GM19372 (cell line): Measurements from ENCODE around the gene ZNHIT6.
"Not testable (repeated sequence)": the region's sequence is repeated elsewhere in the genome, so short reads cannot be mapped to it uniquely, and the experiment has no call there.

Experiments used
- ATAC-seq: cut with Tn5 transposase; IDR thresholded peaks from one replicate; pipeline ENCODE4 v1.9.1; 2021; ENCODE audit warnings: mild to moderate bottlenecking, low read depth, moderate library complexity; ENCODE audit not compliant: unreplicated experiment

ZNHIT6 gene

DNA sequence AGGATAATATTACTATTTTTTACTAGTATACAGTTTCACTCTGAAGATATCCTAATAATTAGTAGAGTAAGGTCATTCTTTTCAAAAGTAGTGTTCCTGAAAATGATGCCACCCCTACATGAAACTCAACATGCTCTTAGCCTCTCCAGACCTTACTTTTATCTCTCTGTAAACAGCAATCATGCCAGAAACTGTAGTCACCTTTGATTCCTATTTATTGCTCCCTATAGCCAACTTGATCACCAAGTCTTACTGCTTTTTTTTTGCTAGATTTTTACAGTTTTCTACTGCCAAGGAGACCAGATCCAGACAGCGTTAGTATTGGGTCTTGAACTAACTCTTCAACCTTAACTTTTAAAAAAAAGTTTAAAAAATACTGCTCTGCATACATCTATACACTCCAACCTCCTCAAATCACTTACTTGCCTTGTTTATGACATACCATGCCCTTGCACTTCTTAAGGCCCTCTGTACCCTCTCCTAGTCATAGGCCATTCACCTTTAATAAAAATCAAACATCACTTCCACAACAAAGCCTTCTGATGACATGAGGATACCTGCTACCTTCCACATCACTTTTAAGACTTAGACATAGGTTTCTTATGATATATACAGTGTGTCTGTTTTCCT, 36.1 kb downstream of the ZNHIT6 start:
- ATAC-seq: no peak

DNA sequence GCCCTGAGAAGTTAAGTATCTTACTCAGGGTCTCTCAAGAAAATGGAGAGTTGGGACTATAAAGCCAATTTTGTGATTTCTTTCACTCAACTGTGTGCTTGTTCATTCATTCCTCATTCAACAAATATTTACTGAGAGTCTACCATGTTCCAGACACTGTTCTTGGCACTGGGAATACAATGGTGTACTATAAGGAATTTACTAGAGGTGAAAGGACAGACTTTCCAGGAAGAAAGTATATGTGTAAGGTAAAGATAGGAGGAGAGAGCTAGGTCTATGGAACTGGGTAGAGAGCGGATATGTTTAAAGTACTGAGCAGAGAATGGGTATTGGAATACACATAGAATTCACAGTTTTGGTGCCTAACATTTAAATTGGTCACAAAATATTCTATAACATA, 42.3 kb downstream of the ZNHIT6 start:
- ATAC-seq: no peak

DNA sequence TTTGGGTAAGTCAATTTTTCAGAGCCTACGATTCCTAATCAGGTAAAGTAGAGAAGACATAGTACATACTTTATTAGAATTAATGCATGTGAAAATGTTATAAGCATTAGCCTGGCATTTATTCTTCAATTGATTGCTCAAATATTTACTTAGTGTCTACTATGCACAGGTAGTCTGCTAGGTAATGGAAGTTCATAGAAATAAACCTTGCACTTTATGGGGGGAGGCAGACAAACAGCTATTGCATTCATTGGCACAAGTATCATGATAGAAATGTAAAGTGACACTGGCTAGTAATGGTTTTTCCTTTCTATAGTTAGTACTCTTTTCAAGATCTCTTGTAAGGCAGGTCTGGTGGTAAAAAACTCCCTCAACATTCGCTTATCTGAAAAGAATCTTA, 44.9 kb downstream of the ZNHIT6 start:
- ATAC-seq: no peak

DNA sequence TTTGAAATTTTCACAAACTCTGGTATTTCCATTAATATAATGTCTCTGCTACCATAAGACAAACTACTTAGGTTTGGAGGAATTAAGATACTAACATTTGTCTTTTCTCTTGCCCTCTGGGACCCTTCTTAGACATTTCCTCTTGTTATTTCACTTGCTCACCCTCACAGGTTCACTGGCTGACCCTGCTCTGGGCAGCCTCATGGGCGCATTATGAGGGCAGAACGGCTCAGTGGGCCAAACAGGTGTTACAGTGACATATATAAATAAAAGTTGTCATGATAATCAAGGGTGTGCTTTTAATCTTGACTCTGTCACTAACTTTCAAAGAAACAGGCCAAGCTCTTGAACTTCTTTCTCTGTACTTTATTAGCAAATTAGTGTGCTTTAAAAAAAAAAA, 46.5 kb downstream of the ZNHIT6 start:
- ATAC-seq: no peak

DNA sequence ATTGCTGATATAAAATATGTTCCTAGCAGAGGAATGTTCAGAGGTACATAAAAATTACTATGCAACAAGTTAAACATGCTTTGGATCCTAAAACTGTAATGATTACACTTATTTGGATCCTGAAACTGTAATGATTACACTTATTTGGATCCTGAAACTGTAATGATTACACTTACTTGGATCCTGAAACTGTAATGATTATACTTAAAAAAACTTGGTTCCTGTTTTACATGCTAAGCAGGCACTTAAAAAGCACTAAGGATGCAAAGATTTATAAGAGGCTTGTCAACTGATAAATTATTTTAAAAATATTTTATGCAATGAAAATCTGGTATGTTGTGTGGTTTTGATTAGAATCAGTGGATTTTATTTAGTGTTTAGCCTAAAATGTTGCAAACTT, 47.7 kb downstream of the ZNHIT6 start:
- ATAC-seq: no peak

DNA sequence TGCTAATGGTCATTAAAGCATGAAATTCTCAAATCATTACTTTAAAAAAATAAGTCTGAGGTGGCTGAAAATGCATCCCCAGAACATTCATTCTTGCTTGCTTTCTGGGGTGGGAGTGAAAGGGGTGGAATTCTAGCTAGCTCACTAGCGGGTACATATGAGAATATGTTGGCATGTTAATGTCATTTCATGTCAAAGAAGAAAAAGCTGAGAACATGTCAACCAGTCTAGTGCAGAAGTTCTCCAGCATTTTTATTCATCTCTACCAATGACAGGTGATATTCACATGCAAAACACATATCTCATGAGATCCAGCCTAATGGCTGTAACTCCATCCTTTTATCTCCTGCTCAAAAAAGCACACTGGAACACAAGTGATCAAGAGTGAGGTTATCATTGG, 49.1 kb downstream of the ZNHIT6 start:
- ATAC-seq: no peak

DNA sequence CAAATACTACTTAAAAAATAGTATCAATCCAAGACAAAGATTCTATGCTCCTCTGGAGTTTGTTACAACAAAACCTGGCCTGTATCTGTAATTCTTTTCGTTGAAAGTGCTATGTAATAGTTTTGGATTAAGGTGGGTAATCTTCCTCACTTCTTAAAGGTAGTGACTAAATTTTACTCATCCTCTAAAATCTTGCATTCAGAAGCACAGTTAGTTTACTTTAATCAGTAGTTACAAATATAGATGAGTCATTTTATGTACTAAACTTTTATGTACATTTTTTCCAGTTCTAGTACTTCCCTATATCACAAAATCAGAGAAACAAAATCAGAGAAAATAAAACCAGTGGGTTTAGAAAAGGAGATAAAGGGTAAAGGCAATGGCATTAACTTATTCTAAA, 51.3 kb downstream of the ZNHIT6 start:
- no peak for ATAC-seq

DNA sequence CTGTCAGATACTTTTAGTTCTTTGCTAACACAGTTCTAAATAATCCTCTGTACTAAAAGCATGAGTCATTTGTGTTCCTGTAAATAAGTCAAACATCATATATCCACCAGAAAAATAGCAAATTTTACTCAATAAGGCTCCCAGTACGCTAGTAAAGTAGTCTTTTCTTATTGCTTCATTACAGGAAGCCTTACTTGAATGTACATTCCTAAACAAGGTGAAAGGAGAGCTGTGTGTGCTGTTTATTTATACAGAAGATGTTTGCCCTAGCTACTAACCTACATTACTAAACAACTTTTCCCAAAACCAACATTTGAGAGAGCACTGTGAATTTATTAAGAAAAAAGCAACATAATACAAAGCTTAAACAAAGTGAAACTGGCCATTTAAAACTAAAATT, 52.0 kb downstream of the ZNHIT6 start:
- no peak for ATAC-seq

DNA sequence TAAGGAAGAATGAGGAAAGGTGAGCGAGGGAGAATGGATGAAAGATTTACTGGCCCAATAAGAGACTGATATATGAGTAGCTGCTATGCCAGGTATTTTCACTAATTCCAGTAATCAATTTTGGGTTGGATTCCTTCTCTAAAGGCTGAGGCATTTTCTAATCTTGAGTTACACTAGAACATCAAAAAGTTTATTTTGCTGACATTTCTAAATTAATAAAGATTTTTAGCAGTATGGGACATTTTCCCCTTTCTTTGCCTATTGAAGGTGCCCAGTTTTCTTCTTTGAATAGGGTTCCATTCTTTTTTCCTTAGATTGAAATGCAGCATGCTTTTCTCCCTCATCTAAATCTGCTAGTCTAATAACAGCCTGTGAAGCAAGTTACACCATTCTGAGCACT, 52.9 kb downstream of the ZNHIT6 start:
- ATAC-seq: no peak

DNA sequence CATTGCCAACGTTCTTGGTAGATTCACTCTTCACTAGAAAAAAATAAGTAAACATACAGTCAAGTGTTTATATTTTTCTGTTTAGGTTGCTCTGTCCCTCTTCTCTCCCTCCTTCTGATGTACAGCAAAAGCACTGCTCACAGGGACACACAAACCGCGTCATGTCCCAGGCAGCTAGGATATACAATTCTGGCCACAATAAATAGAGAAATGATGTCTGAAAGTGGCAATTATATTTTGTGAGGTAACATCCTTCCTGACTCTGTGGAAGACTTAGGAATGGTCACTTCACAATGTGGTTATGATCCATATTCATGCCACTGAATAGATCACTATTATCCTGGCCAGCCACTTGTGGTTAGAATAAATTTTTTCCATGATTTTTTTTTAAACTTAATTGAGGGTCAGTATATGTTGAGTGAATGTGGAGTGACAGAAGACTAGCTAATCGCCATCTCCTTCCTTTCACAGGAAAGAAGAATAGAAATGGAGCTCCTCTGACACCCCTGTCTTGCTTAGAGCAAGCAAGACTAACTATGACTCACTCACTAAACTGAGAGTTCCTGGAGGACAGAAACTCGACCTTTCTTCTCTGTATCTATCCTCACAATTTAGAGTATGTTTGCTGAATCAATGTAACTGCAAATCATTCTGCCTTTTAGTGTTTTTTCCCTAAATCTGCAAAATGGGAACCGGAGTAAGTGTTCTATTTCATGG, 54.0 kb downstream of the ZNHIT6 start:
- ATAC-seq: no peak

DNA sequence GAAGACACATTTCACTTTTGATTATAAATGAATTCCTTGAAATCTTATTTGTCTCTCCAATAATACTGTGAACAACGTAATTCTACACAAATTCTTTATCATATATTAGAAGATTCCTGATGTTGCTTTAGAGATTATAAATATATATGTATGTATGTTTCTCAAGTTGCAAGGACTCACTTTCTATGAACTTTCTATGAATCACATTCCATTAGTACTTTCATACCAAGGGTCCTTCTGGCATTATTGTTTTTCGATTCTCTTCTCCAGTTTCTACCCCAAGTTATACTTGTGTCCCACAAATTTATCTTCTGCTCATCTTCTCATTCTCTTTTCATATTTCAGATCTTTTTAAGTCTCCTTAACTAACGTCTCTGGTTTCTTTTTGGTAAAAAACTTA, 55.9 kb downstream of the ZNHIT6 start:
- no peak for ATAC-seq

DNA sequence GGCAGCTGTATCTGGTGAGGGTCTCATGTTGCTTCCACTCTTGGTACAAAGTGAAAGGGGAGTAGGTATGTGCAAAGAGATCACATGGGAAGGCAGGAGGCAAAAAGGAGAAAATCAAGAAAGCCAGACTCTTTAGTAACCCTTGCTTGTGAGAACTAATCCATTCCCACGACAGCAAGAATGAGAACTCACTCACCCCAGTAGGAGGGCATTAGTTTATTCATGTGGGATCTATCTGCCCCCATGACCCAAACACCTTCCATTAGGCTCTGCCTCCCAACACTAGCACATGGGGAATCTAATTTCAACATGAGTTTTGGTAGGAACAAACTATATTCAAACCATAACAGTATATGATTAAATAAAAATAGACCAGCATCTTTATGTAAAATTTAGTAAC, 57.6 kb downstream of the ZNHIT6 start:
- no peak for ATAC-seq

DNA sequence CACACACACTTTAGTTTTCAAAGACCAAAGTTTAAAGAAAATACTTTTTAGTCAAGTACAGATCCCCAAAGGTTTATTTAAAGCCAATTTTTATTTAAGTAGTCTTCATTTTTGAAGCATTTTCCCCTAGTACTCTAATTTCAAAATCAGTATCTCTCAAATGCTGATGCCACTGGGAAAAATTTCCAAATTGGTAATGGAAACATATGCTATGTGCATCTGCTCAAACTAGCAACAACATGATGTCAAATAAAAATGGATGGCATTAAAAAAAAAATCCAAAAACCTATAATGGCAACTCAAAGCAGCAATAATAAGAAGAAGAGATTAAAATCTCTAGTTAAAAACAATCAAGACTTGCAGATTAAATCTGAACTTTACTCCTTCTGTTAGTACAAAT, 58.6 kb downstream of the ZNHIT6 start:
- ATAC-seq: no peak

DNA sequence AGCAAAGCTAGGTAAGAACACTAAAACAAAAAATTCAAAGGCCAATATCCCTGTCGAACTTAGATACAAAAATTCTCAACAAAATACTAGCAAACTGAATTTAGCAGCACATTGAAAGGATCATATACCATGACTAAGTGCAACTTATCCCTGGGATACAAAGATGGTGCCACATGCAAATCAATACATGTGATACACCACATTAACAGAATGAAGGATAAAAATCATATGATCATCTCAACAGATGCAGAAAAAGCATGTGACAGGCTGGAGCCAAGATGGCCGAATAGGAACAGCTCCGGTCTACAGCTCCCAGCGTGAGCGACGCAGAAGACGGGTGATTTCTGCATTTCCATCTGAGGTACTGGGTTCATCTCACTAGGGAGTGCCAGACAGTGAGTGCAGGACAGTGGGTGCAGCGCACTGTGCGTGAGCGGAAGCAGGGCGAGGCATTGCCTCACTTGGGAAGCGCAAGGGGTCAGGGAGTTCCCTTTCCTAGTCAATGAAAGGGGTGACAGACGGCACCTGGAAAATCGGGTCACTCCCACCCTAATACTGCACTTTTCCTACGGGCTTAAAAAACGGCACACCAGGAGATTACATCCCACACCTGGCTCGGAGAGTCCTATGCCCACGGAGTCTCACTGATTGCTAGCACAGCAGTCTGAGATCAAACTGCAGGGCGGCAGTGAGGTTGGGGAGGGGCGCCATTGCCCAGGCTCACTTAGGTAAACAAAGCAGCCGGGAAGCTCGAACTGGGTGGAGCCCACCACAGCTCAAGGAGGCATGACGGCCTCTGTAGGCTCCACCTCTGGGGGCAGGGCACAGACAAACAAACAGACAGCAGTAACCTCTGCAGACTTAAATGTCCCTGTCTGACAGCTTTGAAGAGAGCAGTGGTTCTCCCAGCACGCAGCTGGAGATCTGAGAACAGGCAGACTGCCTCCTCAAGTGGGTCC, 66.4 kb downstream of the ZNHIT6 start:
- not testable (repeated sequence) for ATAC-seq

DNA sequence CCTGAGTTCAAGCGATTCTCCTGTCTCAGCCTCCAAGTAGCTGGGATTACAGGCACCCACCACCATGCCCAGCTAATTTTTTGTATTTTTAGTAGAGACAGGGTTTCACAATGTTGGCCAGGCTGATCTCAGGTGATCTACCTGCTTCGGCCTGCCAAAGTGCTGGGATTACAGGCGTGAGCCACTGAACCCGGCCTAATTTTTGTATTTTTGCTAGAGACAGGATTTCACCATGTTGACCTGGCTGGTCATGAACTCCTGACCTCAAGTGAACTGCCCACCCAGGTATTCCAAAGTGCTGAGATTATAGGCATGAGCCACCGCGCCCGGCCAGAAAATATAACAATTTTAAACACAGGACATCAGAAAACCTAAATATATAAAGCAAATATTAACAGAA, 68.3 kb downstream of the ZNHIT6 start:
- ATAC-seq: not testable (repeated sequence)

DNA sequence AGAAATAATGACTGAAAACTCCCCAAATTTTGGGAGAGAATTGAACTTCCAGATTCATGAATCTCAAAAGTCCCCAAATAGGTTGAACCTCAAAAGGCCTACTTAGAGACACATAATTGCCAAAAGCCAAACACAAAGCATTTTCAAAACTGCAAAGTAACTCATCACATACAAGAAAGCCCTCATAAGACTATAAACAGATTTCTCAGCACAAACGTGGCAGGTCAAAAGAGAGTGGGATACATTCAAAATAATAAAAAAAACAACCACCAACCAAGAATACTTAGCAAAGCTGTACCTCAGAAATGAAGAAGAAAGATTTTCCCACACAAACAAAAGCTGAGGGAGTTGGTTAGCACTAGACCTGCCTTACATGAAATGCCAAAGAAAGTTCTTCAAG, 69.8 kb downstream of the ZNHIT6 start:
- no peak for ATAC-seq

DNA sequence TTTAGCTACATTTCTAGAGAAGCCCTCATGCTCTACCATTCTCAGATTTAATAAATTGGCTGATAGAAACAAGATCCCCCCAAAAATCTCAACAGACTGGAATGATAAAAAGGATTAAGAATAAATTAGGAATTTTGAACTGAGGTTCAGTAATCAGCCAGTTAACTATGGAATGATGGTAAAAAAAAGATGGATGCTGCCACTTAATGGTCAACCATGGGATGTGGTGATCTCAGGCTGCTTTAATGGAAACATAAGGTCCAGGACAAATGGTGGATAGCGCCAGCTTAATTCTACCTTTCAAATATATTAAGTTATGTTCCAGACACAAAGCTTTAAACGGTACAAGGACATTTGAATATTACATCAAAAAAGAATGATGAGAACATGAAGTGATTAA, 77.7 kb downstream of the ZNHIT6 start:
- no peak for ATAC-seq

DNA sequence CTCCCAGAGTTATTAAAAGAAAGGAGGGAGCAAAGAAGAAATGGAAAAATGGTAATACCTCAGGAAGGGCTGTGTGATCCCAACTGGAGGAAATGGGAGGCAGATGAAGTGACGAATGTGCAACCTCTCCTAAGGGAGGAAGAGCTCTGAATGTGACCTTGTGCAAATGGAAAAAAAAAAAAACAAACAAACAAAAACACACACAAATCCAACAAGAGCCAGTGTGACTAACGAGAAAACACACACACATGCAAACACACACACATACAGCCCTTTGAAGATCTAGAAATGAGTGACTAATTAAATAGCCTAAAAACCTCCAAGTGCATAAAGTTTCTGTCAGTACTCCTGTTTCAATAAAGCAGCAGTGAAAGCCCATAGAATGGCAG, 78.7 kb downstream of the ZNHIT6 start:
- ATAC-seq: no peak

DNA sequence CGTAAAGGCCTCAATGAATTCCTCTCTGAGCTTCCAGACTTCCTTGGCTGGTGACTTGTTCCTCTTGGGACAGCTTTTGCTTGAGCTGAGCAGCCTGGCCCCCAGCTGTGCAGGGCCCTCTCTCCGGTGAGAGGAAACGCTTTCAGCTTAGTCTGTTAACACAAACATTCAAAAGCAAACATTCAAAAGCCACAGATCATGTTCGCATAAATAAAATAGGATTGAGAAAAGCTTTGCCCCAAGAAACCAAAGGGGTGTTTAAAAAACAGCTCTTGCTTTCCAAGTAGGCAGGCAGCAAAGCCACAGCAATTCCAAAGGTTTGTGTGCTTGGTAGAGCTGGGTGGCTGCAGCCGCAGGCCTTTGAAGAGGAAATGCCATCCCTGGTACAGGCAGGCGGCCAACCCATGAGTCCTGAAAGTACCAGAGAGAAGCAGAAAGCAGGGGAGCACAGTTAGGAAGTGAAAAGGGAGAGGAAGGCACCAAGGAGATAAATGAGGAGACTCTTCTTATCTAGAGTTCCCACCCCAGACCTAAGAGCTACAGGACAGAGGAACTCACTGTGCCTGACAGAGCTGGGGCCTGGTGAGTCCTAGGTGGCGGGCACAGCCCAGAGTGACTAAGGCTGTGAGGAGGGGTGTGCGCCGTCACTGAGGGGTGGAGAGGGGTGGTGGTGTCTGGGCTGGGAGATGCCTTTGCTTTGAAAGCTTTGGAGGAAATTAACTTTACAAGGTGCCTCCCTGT, 79.3 kb downstream of the ZNHIT6 start:
- ATAC-seq: no peak

DNA sequence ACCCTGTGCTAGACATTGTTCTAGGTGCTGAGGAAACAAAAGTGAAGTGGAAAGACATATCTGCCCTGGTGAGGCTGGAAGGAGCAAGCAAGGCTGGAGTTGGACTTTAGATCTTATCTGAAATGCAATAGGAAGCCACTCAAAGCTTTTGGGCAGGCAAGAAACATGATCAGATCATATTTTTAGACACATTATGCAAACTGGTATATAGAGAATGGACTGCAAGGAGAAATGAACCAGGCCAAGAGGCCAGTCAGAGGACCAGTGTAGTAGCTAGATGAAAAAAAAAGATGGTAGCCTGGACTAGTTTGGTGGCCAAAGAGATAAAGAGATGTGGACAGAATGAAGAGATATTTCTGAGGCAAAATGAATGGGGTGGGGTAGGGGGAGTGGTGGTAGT, 81.4 kb downstream of the ZNHIT6 start:
- no peak for ATAC-seq

DNA sequence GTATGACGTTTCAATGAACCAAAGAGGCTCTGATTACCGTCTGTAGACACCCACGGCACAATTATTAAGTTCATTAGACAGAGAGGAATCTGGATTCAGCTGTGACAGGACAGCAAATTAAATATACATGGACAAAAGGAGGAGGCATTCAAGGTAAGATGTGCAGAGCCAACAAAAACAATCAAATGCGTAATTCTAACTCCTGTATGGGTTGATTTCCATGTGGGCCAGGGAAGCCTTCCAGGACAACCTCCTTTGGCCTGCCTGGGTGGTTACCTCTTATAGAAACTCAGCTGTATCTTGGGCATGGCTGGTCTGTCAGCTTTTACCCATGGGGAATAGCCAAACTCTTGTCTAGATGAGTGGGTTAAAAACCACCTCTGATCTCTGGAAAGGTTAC, 83.9 kb downstream of the ZNHIT6 start:
- ATAC-seq: no peak
